H1 (cell line): ENCODE measurements around the gene TTLL9. TPM values are rescaled to one million over a fixed set of nuclear protein-coding genes. Genes with fewer than 3 reads are reported as not detected.

Experiments used
- CTCF ChIA-PET: fragments of 300-600 bp; sonication (Branson Sonifier 250); formaldehyde crosslinking; loops from one replicate; lab custom pipeline; 2021; ENCODE audit not compliant: partially characterized antibody; lab: Charles Lee
- POLR2A ChIA-PET: fragments of 300-600 bp; sonication (Branson Sonifier 250); formaldehyde crosslinking; loops from one replicate; lab custom pipeline; 2021; ENCODE audit warnings: inconsistent platforms; ENCODE audit not compliant: partially characterized antibody; lab: Charles Lee
- DNase-seq, 2 experiments: peaks; one replicate each; pipeline versions ENCODE4 v3.0.0 to v3.0.0-alpha.2; 2010 to 2022; ENCODE audit warnings: low spot score in 2 of 2, low read depth in 1 of 2, mixed read lengths in 1 of 2
- FAIRE-seq: peaks from 2 replicates; lab custom pipeline; 2011; peaks lifted over from hg19 to GRCh38; lab: Jason Lieb, UNC
- H2AFZ ChIP-seq: 2 replicates; pipeline ENCODE4 v1.8.1; 2012; ENCODE audit warnings: low read length, inconsistent platforms
- H2AK5ac ChIP-seq: 2 replicates; pipeline ENCODE4 v1.6.1; 2013; ENCODE audit warnings: low read depth, low read length
- H2BK120ac ChIP-seq: replicated peaks from 2 replicates; pipeline ENCODE3; 2013; ENCODE audit warnings: low read depth, low read length, inconsistent platforms
- H2BK12ac ChIP-seq: 2 replicates; pipeline ENCODE4 v1.6.1; 2013; ENCODE audit warnings: low read depth, low read length
- H2BK15ac ChIP-seq: 2 replicates; pipeline ENCODE4 v1.6.1; 2013; ENCODE audit warnings: low read length
- H2BK20ac ChIP-seq: 2 replicates; pipeline ENCODE4 v1.6.1; 2013; ENCODE audit warnings: low read length
- H2BK5ac ChIP-seq: 2 replicates; pipeline ENCODE4 v1.6.1; 2013; ENCODE audit warnings: low read depth, low read length
- H3K14ac ChIP-seq: 2 replicates; pipeline ENCODE4 v1.6.1; 2013; ENCODE audit warnings: inconsistent platforms; ENCODE audit not compliant: insufficient read length
- H3K18ac ChIP-seq: 2 replicates; pipeline ENCODE4 v1.6.1; 2013; ENCODE audit warnings: low read length; ENCODE audit errors: extremely low read depth
- H3K23ac ChIP-seq: 2 replicates; pipeline ENCODE4 v1.6.1; 2013; ENCODE audit warnings: inconsistent platforms; ENCODE audit not compliant: insufficient read length
- H3K23me2 ChIP-seq: 2 replicates; pipeline ENCODE4 v1.6.1; 2013; ENCODE audit warnings: low read depth, low read length
- H3K27ac ChIP-seq: 2 replicates; pipeline ENCODE4 v1.6.1; 2011; ENCODE audit warnings: low read depth, low read length, inconsistent platforms
- H3K27me3 ChIP-seq, 4 experiments: replicated peaks in 1 of 4; 1 replicate in 1 of 4; 2 replicates in 3 of 4; pipeline versions ENCODE4 v1.6.1 to v1.8.1; 2011 to 2013; ENCODE audit warnings: low read length in 3 of 4, mild to moderate bottlenecking in 3 of 4, inconsistent platforms in 2 of 4, mixed read lengths in 2 of 4, moderate library complexity in 1 of 4; ENCODE audit not compliant: control insufficient read depth in 3 of 4, insufficient read depth in 3 of 4; ENCODE audit errors: extremely low read depth in 1 of 4
- H3K36me3 ChIP-seq, 4 experiments: 2 replicates each; pipeline versions ENCODE4 v1.6.1 to v1.8.1; 2011 to 2013; ENCODE audit warnings: mild to moderate bottlenecking in 4 of 4, low read length in 3 of 4, moderate library complexity in 2 of 4, control low read depth in 1 of 4, inconsistent platforms in 1 of 4; ENCODE audit not compliant: insufficient read depth in 4 of 4, control insufficient read depth in 2 of 4
- H3K4ac ChIP-seq: replicated peaks from 2 replicates; pipeline ENCODE3; 2013; ENCODE audit warnings: low read length, low read depth, mixed read lengths, inconsistent platforms; ENCODE audit not compliant: insufficient read length
- H3K4me1 ChIP-seq, 4 experiments: replicated peaks in 1 of 4; 1 replicate in 1 of 4; 2 replicates in 3 of 4; pipeline versions ENCODE4 v1.6.1 to v1.8.1; 2011 to 2013; ENCODE audit warnings: low read length in 3 of 4, inconsistent platforms in 2 of 4, mixed read lengths in 1 of 4; ENCODE audit not compliant: insufficient read depth in 4 of 4, control insufficient read depth in 3 of 4
- H3K4me2 ChIP-seq, 2 experiments: 2 replicates each; pipeline versions ENCODE4 v1.6.1 to v1.8.1; 2011 to 2013; ENCODE audit warnings: low read depth in 2 of 2, low read length in 2 of 2, control low read depth in 1 of 2, inconsistent platforms in 1 of 2, mild to moderate bottlenecking in 1 of 2; ENCODE audit not compliant: insufficient read depth in 1 of 2
- H3K4me3 ChIP-seq, 4 experiments: fragments of 200-600, 300-600 bp in 1 of 4; sonication (generic), shearing (Covaris generic), sonication (Bioruptor Twin) in 1 of 4; 2 replicates each; pipeline versions ENCODE4 v1.5.1 to v1.8.1; 2011 to 2016; ENCODE audit warnings: low read length in 4 of 4, low read depth in 3 of 4, control low read depth in 2 of 4, inconsistent platforms in 2 of 4, mild to moderate bottlenecking in 2 of 4, mixed read lengths in 1 of 4, moderate library complexity in 1 of 4; ENCODE audit not compliant: insufficient read depth in 2 of 4; ENCODE audit errors: extremely low read depth in 1 of 4
- H3K56ac ChIP-seq: replicated peaks from 2 replicates; pipeline ENCODE3; 2013; ENCODE audit warnings: low read depth, mild to moderate bottlenecking, mixed read lengths, low read length, inconsistent platforms; ENCODE audit not compliant: insufficient read length
- H3K79me1 ChIP-seq: 2 replicates; pipeline ENCODE4 v1.6.1; 2013; ENCODE audit warnings: low read depth, low read length, control low read depth
- H3K79me2 ChIP-seq, 2 experiments: 2 replicates each; pipeline versions ENCODE4 v1.6.1 to v1.8.1; 2012 to 2013; ENCODE audit warnings: low read length in 2 of 2, mild to moderate bottlenecking in 2 of 2, inconsistent platforms in 1 of 2; ENCODE audit not compliant: insufficient read depth in 2 of 2, control insufficient read depth in 1 of 2
- H3K9ac ChIP-seq, 4 experiments: replicated peaks in 1 of 4; 1 replicate in 1 of 4; 2 replicates in 3 of 4; pipeline versions ENCODE4 v1.6.1 to v1.8.1; 2011 to 2013; ENCODE audit warnings: low read depth in 3 of 4, low read length in 3 of 4, control low read depth in 2 of 4, mild to moderate bottlenecking in 2 of 4, moderate library complexity in 2 of 4, inconsistent platforms in 1 of 4; ENCODE audit errors: extremely low read depth in 1 of 4
- H3K9me3 ChIP-seq, 2 experiments: 2 replicates each; pipeline versions ENCODE4 v1.6.1 to v1.8.1; 2012 to 2013; ENCODE audit warnings: mild to moderate bottlenecking in 2 of 2, moderate library complexity in 2 of 2, control low read depth in 1 of 2, inconsistent platforms in 1 of 2, low read depth in 1 of 2, low read length in 1 of 2, mixed read lengths in 1 of 2; ENCODE audit not compliant: insufficient read depth in 2 of 2
- H4K20me1 ChIP-seq, 2 experiments: replicated peaks in 1 of 2; 2 replicates each; pipeline versions ENCODE3 to v1.8.1; 2011 to 2013; ENCODE audit warnings: inconsistent platforms in 2 of 2, low read length in 2 of 2, mild to moderate bottlenecking in 1 of 2; ENCODE audit not compliant: insufficient read depth in 2 of 2, control insufficient read depth in 1 of 2
- H4K5ac ChIP-seq: 2 replicates; pipeline ENCODE4 v1.6.1; 2013; ENCODE audit warnings: low read length, low read depth, mixed read lengths, inconsistent platforms; ENCODE audit not compliant: insufficient read length
- H4K8ac ChIP-seq: 2 replicates; pipeline ENCODE4 v1.8.0; 2013; ENCODE audit warnings: mild to moderate bottlenecking, moderate library complexity, low read length, inconsistent platforms; ENCODE audit not compliant: insufficient read depth; ENCODE audit errors: extremely low read depth
- H4K91ac ChIP-seq: replicated peaks from 2 replicates; pipeline ENCODE3; 2013; ENCODE audit warnings: low read length, mixed read lengths, inconsistent platforms; ENCODE audit not compliant: insufficient read length
- HDAC2 ChIP-seq, 2 experiments: fragments of 300-600 bp in 1 of 2; sonication (generic) in 1 of 2; IDR thresholded peaks; 2 replicates each; pipeline ENCODE4 v1.6.1; 2011 to 2012; ENCODE audit warnings: low read depth in 2 of 2, low read length in 2 of 2, mild to moderate bottlenecking in 2 of 2, moderate library complexity in 2 of 2, borderline replicate concordance in 1 of 2, inconsistent platforms in 1 of 2
- NANOG ChIP-seq: IDR thresholded peaks from 2 replicates; pipeline ENCODE4 v1.6.1; 2011; ENCODE audit warnings: low read length, low read depth, mild to moderate bottlenecking, inconsistent platforms; ENCODE audit not compliant: insufficient read depth, poor library complexity, severe bottlenecking
- USF2 ChIP-seq: IDR thresholded peaks from 2 replicates; pipeline ENCODE4 v1.6.1; 2011; ENCODE audit warnings: low read length, improper control_type of control experiment
- WGBS, 2 experiments: shearing (Covaris generic) in 1 of 2; methylation state at CpG; one replicate each; pipeline versions ENCODE4 v1.1.6 to v1.1.7; 2013 to 2015; ENCODE audit warnings: low lambda C conversion rate in 2 of 2, mixed read lengths in 2 of 2, inconsistent platforms in 1 of 2, low coverage in 1 of 2, missing lambda C conversion rate in 1 of 2; ENCODE audit not compliant: insufficient replicate concordance in 2 of 2, insufficient coverage in 1 of 2, insufficient read length in 1 of 2; ENCODE audit errors: extremely low coverage in 1 of 2, missing lambda C conversion rate in 1 of 2; 5-methylcytosine and 5-hydroxymethylcytosine counted together
- polyA plus RNA-seq, 7 experiments: library from polyadenylated mRNA; depleted of rRNA in 3 of 7; stranded (reverse) in 5 of 7; unstranded in 2 of 7; fragments of >200 nt in 5 of 7; fragments of 200-250 nt in 2 of 7; gene quantifications; 1 replicate in 5 of 7; 2 replicates in 1 of 7; 4 replicates in 1 of 7; pipeline versions ENCODE4 v1.2.1 to v1.2.3, GENCODE V29; 2011 to 2013; ENCODE audit warnings: missing spikeins in 2 of 7, mixed read lengths in 2 of 7
- total RNA-seq: library from RNA; stranded (reverse); fragmentation: NEBNext Ultra II Directional; extraction: Animal tissue kit (Norgen Biotek cat#: 25700); gene quantifications from 2 replicates; pipeline ENCODE4 v1.2.1, GENCODE V29; 2021

Gene TTLL9
- total and polyA plus RNA-seq, 2 of the 8 experiments (the other 6 are each of a cell fraction or from before 2014, with no cell fraction given), result 0.06 TPM; not detected in 1

DNA sequence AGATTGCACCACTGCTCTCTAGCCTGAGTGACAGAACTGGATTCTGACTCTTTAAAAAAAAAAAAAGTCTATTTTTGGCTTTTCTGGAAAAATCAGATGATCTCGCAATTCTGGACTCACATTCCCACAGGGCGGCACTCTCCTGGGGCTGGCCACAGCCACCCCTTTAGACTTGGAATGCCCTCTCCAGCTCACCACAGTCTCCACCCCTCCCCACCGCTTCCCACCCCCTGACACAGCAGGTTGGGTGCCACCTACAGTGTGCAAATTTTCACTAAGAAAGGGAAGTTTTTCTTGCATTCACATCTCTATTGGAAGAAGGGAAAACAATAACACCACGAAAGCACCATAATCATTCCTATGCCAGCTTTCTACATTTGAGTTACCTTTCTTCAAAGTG lies 66.0 kb downstream of the TTLL9 start:
- Histone ChIP-seq H3K18ac (no peak overlapping the region), H2BK15ac (no peak overlapping the region), H2BK20ac (no peak overlapping the region), H3K56ac (no peak overlapping the region), H3K27me3 (peaks cover 2 to 12% (median 6%) of the 10 kb centered on the region in 4 experiments; a peak in 4 of 7 replicates), H2AK5ac (no peak overlapping the region), H3K14ac (no peak overlapping the region), H3K4me2 (no peak overlapping the region), H2AFZ (no peak overlapping the region), H4K91ac (no peak overlapping the region), H2BK5ac (no peak overlapping the region), H4K8ac (no peak overlapping the region), H3K36me3 (no peaks in the 10 kb centered on the region), H3K4me3 (no peak overlapping the region), H4K5ac (no peak overlapping the region), H3K79me2 (no peaks in the 10 kb centered on the region), H3K27ac (no peak overlapping the region), H4K20me1 (no peaks in the 10 kb centered on the region), H3K9ac (0 out of 7 replicates have a peak overlapping the region, but pooled peaks of 1 of the 4 experiments have one; percentile 7), H3K79me1 (no peaks in the 10 kb centered on the region), H3K4ac (no peak overlapping the region), H3K23ac (no peak overlapping the region), H2BK12ac (no peak overlapping the region), H3K4me1 (peaks cover 0 to 8% (median 4%) of the 10 kb centered on the region in 4 experiments; a peak in 6 of 7 replicates), H3K9me3 (no peaks in the 10 kb centered on the region), H3K23me2 (no peaks in the 10 kb centered on the region), H2BK120ac (no peak overlapping the region)
- FAIRE-seq (no peak), DNase-seq (no peak)
- ChIA-PET CTCF (interaction anchor here (0.6 to 6.5 kb wide), 17 partner anchors 13 to 155 kb away, joined by 3 to 71 read pairs (median 5); partner anchors contain the start of gene PDRG1), POLR2A (interaction anchor here (1.1 to 1.8 kb wide), 4 partner anchors 8 to 81 kb away, joined by 3 to 6 read pairs (median 3); no protein-coding TSS in a partner anchor)
- TF ChIP-seq HDAC2 (IDR thresholded peaks at IDR 0.05; ENCODE audit: borderline replicate concordance in 1 of 2, low read depth in 2 of 2, low read length in 2 of 2) (0 out of 4 replicates have a peak, but pooled peaks of 1 of the 2 experiments have one; percentile 30), NANOG (no peak), USF2 (no peak)
- WGBS, 2 experiments, result 48% methylated on average over 4 of the region's 4 CpGs; no CpG with 5 or more reads in 1 of the 2 experiments
